Measurements from ENCODE around the gene ZBTB43. TPM values are rescaled to one million over a fixed set of nuclear protein-coding genes. Genes with fewer than 3 reads are reported as not detected.
A peak's percentile ranks its signal among the peaks of the same experiment; 100 is the strongest.

ZBTB43 gene
- 14.5 and 23.0 TPM in 2 replicates for total RNA-seq
- long read RNA-seq, full-length matches to known transcripts: 77 of 84 reads
- long read RNA-seq, partial matches to known transcripts: 0 of 84 reads
- long read RNA-seq, other reads (novel, unspliced or antisense): 7 of 84 reads

GRCh38 chr9:126804696-126805553, at the start of gene ZBTB43:
Gene ZBTB43 (plus strand): TSS chr9:126805040. CDS start chr9:126832510, 27,470 bp downstream.
- DNase-seq (ENCODE audit: low read depth, low spot score): peak; percentile 97
- Mint-ChIP-seq H3K27me3 (ENCODE audit: low read depth) (peaks cover 17% of the 10 kb centered on the region), H3K27ac (ENCODE audit: unreplicated experiment) (peak within 1 kb of the TSS; percentile 91), H3K4me3 (peak within 1 kb of the TSS; percentile 92), H3K36me3 (ENCODE audit: low read depth) (no peaks in the 10 kb centered on the region), H3K9me3 (peaks cover 2% of the 10 kb centered on the region), H3K4me1 (peaks cover 29% of the 10 kb centered on the region)
- TF ChIP-seq CTCF (conservative IDR thresholded peaks at IDR 0.05): no peak

GRCh38 chr9:126755317-126755875, 49.4 kb upstream of the ZBTB43 start:
- TF ChIP-seq CTCF (conservative IDR thresholded peaks at IDR 0.05): no peak
- no peaks in the 10 kb centered on the region for H3K4me1 Mint-ChIP-seq
- H3K27ac Mint-ChIP-seq (ENCODE audit: unreplicated experiment): no peak overlapping the region
- H3K27me3 Mint-ChIP-seq (ENCODE audit: low read depth): peaks cover 15% of the 10 kb centered on the region
- no peak overlapping the region for H3K4me3 Mint-ChIP-seq
- no peak for DNase-seq (ENCODE audit: low read depth, low spot score)
- H3K9me3 Mint-ChIP-seq: no peaks in the 10 kb centered on the region
- H3K36me3 Mint-ChIP-seq (ENCODE audit: low read depth): no peaks in the 10 kb centered on the region

GRCh38 chr9:126756238-126756637, 48.6 kb upstream of the ZBTB43 start:
- peaks cover 6% of the 10 kb centered on the region for H3K27me3 Mint-ChIP-seq (ENCODE audit: low read depth)
- H3K27ac Mint-ChIP-seq (ENCODE audit: unreplicated experiment): no peak overlapping the region
- H3K36me3 Mint-ChIP-seq (ENCODE audit: low read depth): no peaks in the 10 kb centered on the region
- no peaks in the 10 kb centered on the region for H3K9me3 Mint-ChIP-seq
- no peak for TF ChIP-seq CTCF (conservative IDR thresholded peaks at IDR 0.05)
- no peak for DNase-seq (ENCODE audit: low read depth, low spot score)
- peaks cover under 1% of the 10 kb centered on the region for H3K4me1 Mint-ChIP-seq
- no peak overlapping the region for H3K4me3 Mint-ChIP-seq

- Mint-ChIP-seq H3K9me3 (no peaks in the 10 kb centered on the region), H3K4me1 (peaks cover 4% of the 10 kb centered on the region), H3K4me3 (no peak overlapping the region), H3K27ac (ENCODE audit: unreplicated experiment) (no peak overlapping the region), H3K36me3 (ENCODE audit: low read depth) (no peaks in the 10 kb centered on the region), H3K27me3 (ENCODE audit: low read depth) (peaks cover 2% of the 10 kb centered on the region)
- no peak for TF ChIP-seq CTCF (conservative IDR thresholded peaks at IDR 0.05)
- no peak for DNase-seq (ENCODE audit: low read depth, low spot score)
Measured at GRCh38 chr9:126756876-126757415, 47.9 kb upstream of the ZBTB43 start.

- TF ChIP-seq CTCF (conservative IDR thresholded peaks at IDR 0.05): no peak
- no peaks in the 10 kb centered on the region for H3K36me3 Mint-ChIP-seq (ENCODE audit: low read depth)
- H3K27me3 Mint-ChIP-seq (ENCODE audit: low read depth): no peaks in the 10 kb centered on the region
- no peak for DNase-seq (ENCODE audit: low read depth, low spot score)
- H3K27ac Mint-ChIP-seq (ENCODE audit: unreplicated experiment): no peak overlapping the region
- peaks cover 4% of the 10 kb centered on the region for H3K4me1 Mint-ChIP-seq
- no peak overlapping the region for H3K4me3 Mint-ChIP-seq
- no peaks in the 10 kb centered on the region for H3K9me3 Mint-ChIP-seq
Measured at GRCh38 chr9:126758916-126759585, 45.8 kb upstream of the ZBTB43 start.

Measured in neural crest cell (in vitro differentiated cells).